Trophoblast cell (in vitro differentiated cells and primary cell): Measurements from ENCODE around the gene SOX6.
"Not testable (repeated sequence)": the region's sequence is repeated elsewhere in the genome, so short reads cannot be mapped to it uniquely, and the experiment has no call there.

Experiments used
- DNase-seq, 2 donors: peaks; one replicate each; pipeline ENCODE4 v3.0.0-alpha.2; 2016
- H2AFZ ChIP-seq: 2 replicates; pipeline ENCODE4 v1.6.1; 2013; ENCODE audit warnings: low read length, moderate library complexity, mild to moderate bottlenecking; ENCODE audit not compliant: insufficient read depth, poor library complexity
- H2AK5ac ChIP-seq: 2 replicates; pipeline ENCODE4 v1.6.1; 2013; ENCODE audit warnings: mild to moderate bottlenecking, low read length
- H2BK120ac ChIP-seq: 2 replicates; pipeline ENCODE4 v1.6.1; 2013; ENCODE audit warnings: low read length, mild to moderate bottlenecking, moderate library complexity; ENCODE audit not compliant: insufficient read depth, poor library complexity
- H2BK12ac ChIP-seq: 2 replicates; pipeline ENCODE4 v1.6.1; 2013; ENCODE audit warnings: mild to moderate bottlenecking, low read length, moderate library complexity
- H2BK5ac ChIP-seq: 2 replicates; pipeline ENCODE4 v1.6.1; 2013; ENCODE audit warnings: low read length, low read depth, moderate library complexity, mild to moderate bottlenecking; ENCODE audit not compliant: poor library complexity
- H3K14ac ChIP-seq: 2 replicates; pipeline ENCODE4 v1.6.1; 2013; ENCODE audit warnings: mild to moderate bottlenecking, low read length
- H3K18ac ChIP-seq: 2 replicates; pipeline ENCODE4 v1.6.1; 2013; ENCODE audit warnings: mild to moderate bottlenecking, low read length
- H3K23ac ChIP-seq: 2 replicates; pipeline ENCODE4 v1.6.1; 2013; ENCODE audit warnings: low read length
- H3K27ac ChIP-seq: 2 replicates; pipeline ENCODE4 v1.5.1; 2013; ENCODE audit warnings: low read depth, mild to moderate bottlenecking, inconsistent platforms, low read length, moderate library complexity
- H3K27me3 ChIP-seq: 2 replicates; pipeline ENCODE4 v1.6.1; 2013; ENCODE audit warnings: inconsistent platforms, mild to moderate bottlenecking, low read length, moderate library complexity; ENCODE audit not compliant: insufficient read depth
- H3K36me3 ChIP-seq, 2 experiments: 1 replicate in 1 of 2; 2 replicates in 1 of 2; pipeline ENCODE4 v1.6.1; 2013; ENCODE audit warnings: low read length in 2 of 2, mild to moderate bottlenecking in 2 of 2, moderate library complexity in 1 of 2; ENCODE audit not compliant: insufficient read depth in 2 of 2, control insufficient read depth in 1 of 2
- H3K4ac ChIP-seq: 2 replicates; pipeline ENCODE4 v1.6.1; 2013; ENCODE audit warnings: low read depth, mild to moderate bottlenecking, low read length, moderate library complexity
- H3K4me1 ChIP-seq, 2 experiments: 1 replicate in 1 of 2; 2 replicates in 1 of 2; pipeline ENCODE4 v1.6.1; 2013; ENCODE audit warnings: low read length in 2 of 2, mild to moderate bottlenecking in 2 of 2, moderate library complexity in 1 of 2; ENCODE audit not compliant: insufficient read depth in 2 of 2, control insufficient read depth in 1 of 2
- H3K4me2 ChIP-seq: 2 replicates; pipeline ENCODE4 v1.6.1; 2013; ENCODE audit warnings: inconsistent platforms, mild to moderate bottlenecking, low read length, moderate library complexity
- H3K4me3 ChIP-seq: 2 replicates; pipeline ENCODE4 v1.5.1; 2013; ENCODE audit warnings: mild to moderate bottlenecking, low read depth, low read length, inconsistent platforms
- H3K79me1 ChIP-seq: one replicate; pipeline ENCODE4 v1.6.1; 2013; ENCODE audit warnings: low read length
- H3K79me2 ChIP-seq: 2 replicates; pipeline ENCODE4 v1.6.1; 2013; ENCODE audit warnings: low read length, mild to moderate bottlenecking; ENCODE audit not compliant: control insufficient read depth, insufficient read depth, poor library complexity
- H3K9ac ChIP-seq: 2 replicates; pipeline ENCODE4 v1.6.1; 2013; ENCODE audit warnings: mild to moderate bottlenecking, low read length
- H3K9me3 ChIP-seq: 2 replicates; pipeline ENCODE4 v1.6.1; 2013; ENCODE audit warnings: low read depth, mild to moderate bottlenecking, control low read depth, inconsistent platforms, low read length; ENCODE audit not compliant: insufficient read depth
- H4K12ac ChIP-seq: 2 replicates; pipeline ENCODE4 v1.6.1; 2013; ENCODE audit warnings: low read depth, mild to moderate bottlenecking, low read length, moderate library complexity
- H4K8ac ChIP-seq: 2 replicates; pipeline ENCODE4 v1.6.1; 2013; ENCODE audit warnings: low read depth, mild to moderate bottlenecking, low read length, moderate library complexity
- H4K91ac ChIP-seq: one replicate; pipeline ENCODE4 v1.6.1; 2013; ENCODE audit warnings: low read depth, mild to moderate bottlenecking, low read length, moderate library complexity
- WGBS: extraction: QIAGEN DNeasy Blood & Tissue Kit; methylation state at CpG from one replicate; pipeline ENCODE4 v1.1.7; 2013; ENCODE audit warnings: missing lambda C conversion rate; ENCODE audit not compliant: insufficient read length, insufficient coverage; ENCODE audit errors: extremely low coverage; 5-methylcytosine and 5-hydroxymethylcytosine counted together

The SOX6 gene

DNA sequence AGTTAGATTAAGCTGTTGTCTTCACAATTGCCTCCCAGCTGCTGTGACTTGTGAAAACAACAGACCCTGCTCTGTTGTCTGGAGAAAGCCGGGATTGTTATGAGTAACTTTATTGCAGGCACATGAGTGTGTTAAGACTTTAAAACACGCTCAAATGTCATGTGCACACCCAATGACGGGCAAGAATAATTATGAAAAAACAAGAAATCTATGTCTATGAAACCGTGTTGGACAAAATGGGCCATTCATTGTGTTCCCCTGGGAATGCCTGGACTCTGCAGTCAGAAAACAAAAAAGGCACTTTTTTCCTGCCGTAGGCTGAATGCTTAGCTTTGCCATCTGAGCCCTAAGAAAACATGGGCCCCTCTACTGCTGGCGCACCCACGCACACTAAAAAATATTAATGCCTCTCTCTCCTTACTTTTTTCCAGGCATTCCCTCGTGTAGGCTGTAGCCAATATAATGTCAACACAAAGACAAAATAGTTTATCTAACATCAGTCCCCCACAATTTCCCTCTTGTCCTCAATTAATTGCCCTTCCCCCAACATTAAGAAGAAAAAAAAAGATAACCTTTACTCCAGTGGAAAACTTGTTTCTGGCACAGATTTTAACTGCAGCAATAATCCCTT, 207.9 kb downstream of the SOX6 start:
- Histone ChIP-seq H3K4ac (no peak overlapping the region), H2AFZ (no peak overlapping the region), H3K9me3 (no peaks in the 10 kb centered on the region), H3K27ac (no peak overlapping the region), H2BK120ac (no peak overlapping the region), H3K18ac (no peak overlapping the region), H3K27me3 (no peaks in the 10 kb centered on the region), H3K14ac (no peak overlapping the region), H3K79me1 (no peaks in the 10 kb centered on the region), H4K8ac (no peak overlapping the region), H3K4me2 (no peak overlapping the region), H2AK5ac (no peak overlapping the region), H2BK12ac (no peak overlapping the region), H3K4me3 (no peak overlapping the region), H3K9ac (no peak overlapping the region), H2BK5ac (no peak overlapping the region), H3K79me2 (no peaks in the 10 kb centered on the region), H3K23ac (no peak overlapping the region), H3K36me3 (no peaks in the 10 kb centered on the region), H4K91ac (no peak overlapping the region), H4K12ac (no peak overlapping the region), H3K4me1 (peaks cover 0 to 3% of the 10 kb centered on the region in 2 experiments)
- no CpG with 5 or more reads among the region's 8 CpGs for WGBS
- no peak for DNase-seq

DNA sequence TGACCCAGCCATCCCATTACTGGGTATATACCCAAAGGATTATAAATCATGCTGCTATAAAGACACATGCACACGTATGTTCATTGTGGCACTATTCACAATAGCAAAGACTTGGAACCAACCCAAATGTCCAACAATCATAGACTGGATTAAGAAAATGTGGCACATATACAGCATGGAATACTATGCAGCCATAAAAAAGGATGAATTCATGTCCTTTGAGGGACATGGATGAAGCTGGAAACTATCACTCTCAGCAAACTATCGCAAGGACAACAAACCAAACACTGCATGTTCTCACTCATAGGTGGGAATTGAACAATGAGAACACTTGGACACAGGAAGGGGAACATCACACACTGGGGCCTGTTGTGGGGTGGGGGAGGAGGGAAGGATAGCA, 209.4 kb downstream of the SOX6 start:
- not testable (repeated sequence) for H2BK12ac ChIP-seq, H2AK5ac ChIP-seq, H2BK5ac ChIP-seq, H2AFZ ChIP-seq, H3K4me1 ChIP-seq, H3K4me3 ChIP-seq, H4K12ac ChIP-seq, DNase-seq, H3K36me3 ChIP-seq, H3K27ac ChIP-seq, H3K79me1 ChIP-seq, H3K4ac ChIP-seq, H3K27me3 ChIP-seq, H3K23ac ChIP-seq, H4K91ac ChIP-seq, H3K79me2 ChIP-seq, H3K18ac ChIP-seq, H3K9ac ChIP-seq, H4K8ac ChIP-seq, H3K14ac ChIP-seq, H3K4me2 ChIP-seq, H3K9me3 ChIP-seq, H2BK120ac ChIP-seq
- no CpG with 5 or more reads among the region's 2 CpGs for WGBS

DNA sequence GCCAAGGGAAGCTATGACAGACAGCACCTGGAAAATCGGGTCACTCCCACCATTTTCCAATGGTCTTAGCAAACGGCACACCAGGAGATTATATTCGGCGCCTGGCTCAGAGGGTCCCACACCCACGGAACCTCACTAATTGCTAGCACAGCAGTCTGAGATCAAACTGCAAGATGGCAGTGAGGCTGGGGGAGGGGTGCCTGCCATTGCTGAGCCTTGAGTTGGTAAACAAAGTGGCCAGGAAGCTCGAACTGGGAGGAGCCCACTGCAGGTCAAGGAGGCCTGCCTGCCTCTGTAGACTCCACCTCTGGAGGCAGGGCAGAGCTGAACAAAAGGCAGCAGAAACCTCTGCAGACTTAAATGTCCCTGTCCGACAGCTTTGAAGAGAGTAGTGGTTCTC, 214.7 kb downstream of the SOX6 start:
- H2BK12ac ChIP-seq, H3K4ac ChIP-seq, H3K14ac ChIP-seq, H3K4me3 ChIP-seq, H3K9ac ChIP-seq, H2AFZ ChIP-seq, H2AK5ac ChIP-seq, H3K79me1 ChIP-seq, H4K8ac ChIP-seq, H3K4me2 ChIP-seq, H3K79me2 ChIP-seq, H4K91ac ChIP-seq, H3K23ac ChIP-seq, H4K12ac ChIP-seq, H3K36me3 ChIP-seq, H3K27ac ChIP-seq, H2BK120ac ChIP-seq, H3K4me1 ChIP-seq, H3K18ac ChIP-seq, H2BK5ac ChIP-seq, DNase-seq, H3K27me3 ChIP-seq, H3K9me3 ChIP-seq: not testable (repeated sequence)
- no CpG with 5 or more reads among the region's 7 CpGs for WGBS

DNA sequence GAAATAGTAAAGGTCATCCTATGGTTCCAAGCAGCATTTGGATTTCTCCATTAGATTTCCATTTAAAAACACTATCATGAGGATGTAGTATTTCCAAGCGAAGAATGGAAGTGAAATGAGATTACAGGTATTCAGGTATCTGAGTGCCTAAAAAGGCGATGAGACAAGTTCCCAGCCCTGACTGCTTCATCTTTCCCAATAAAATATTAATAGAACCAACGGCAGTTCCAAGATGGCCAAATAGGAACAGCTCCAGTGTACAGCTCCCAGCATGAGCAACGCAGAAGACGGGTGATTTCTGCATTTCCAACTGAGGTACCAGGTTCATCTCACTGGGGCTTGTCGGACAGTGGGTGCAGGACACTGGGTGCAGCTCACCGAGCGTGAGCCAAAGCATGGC, 215.2 kb downstream of the SOX6 start:
- H3K14ac ChIP-seq, H3K9ac ChIP-seq, DNase-seq, H3K4me3 ChIP-seq, H3K23ac ChIP-seq, H3K4me2 ChIP-seq, H3K27ac ChIP-seq, H3K18ac ChIP-seq, H2AK5ac ChIP-seq, H2BK5ac ChIP-seq, H2BK120ac ChIP-seq, H3K36me3 ChIP-seq, H3K27me3 ChIP-seq, H2BK12ac ChIP-seq, H2AFZ ChIP-seq, H4K8ac ChIP-seq, H4K12ac ChIP-seq, H3K79me2 ChIP-seq, H3K4me1 ChIP-seq, H3K79me1 ChIP-seq, H4K91ac ChIP-seq, H3K4ac ChIP-seq, H3K9me3 ChIP-seq: not testable (repeated sequence)
- no CpG with 5 or more reads among the region's 8 CpGs for WGBS
